Neural cell (in vitro differentiated cells): Measurements from ENCODE around the gene FRK. TPM values are rescaled to one million over a fixed set of nuclear protein-coding genes. Genes with fewer than 3 reads are reported as not detected.

ENCODE experiments used
- H2AFZ ChIP-seq: fragments of 200-600, 300-800 bp; sonication (generic), shearing (Covaris generic); 2 replicates; pipeline ENCODE4 v1.6.0; 2014; ENCODE audit warnings: low read depth, mild to moderate bottlenecking, antibody characterized with exemption, low read length, moderate library complexity
- H3F3A ChIP-seq: fragments of 200-600 bp; shearing (Covaris generic); 2 replicates; pipeline ENCODE4 v1.6.1; 2016; ENCODE audit warnings: mild to moderate bottlenecking, moderate library complexity, mixed read lengths, antibody characterized with exemption, low read length; ENCODE audit not compliant: insufficient read depth, poor library complexity, severe bottlenecking
- H3K27ac ChIP-seq: fragments of 200-600, 300-800 bp; sonication (generic), shearing (Covaris generic); 2 replicates; pipeline ENCODE4 v1.5.1; 2014; ENCODE audit warnings: mild to moderate bottlenecking, low read length, moderate library complexity
- H3K27me3 ChIP-seq: fragments of 300-800, 200-600 bp; sonication (generic), shearing (Covaris generic); 2 replicates; pipeline ENCODE4 v1.6.0; 2014; ENCODE audit warnings: mild to moderate bottlenecking, low read depth, low read length, moderate library complexity; ENCODE audit not compliant: insufficient read depth
- H3K36me3 ChIP-seq: fragments of 300-800, 200-600 bp; sonication (generic), shearing (Covaris generic); 2 replicates; pipeline ENCODE4 v1.5.1; 2014; ENCODE audit warnings: mild to moderate bottlenecking, antibody characterized with exemption, low read length, moderate library complexity; ENCODE audit not compliant: insufficient read depth
- H3K4me2 ChIP-seq: fragments of 300-800, 200-600 bp; sonication (generic), shearing (Covaris generic); 2 replicates; pipeline ENCODE4 v1.6.0; 2014; ENCODE audit warnings: mild to moderate bottlenecking, low read length
- H3K4me3 ChIP-seq: fragments of 300-800, 200-600 bp; sonication (generic), shearing (Covaris generic); 2 replicates; pipeline ENCODE4 v1.5.1; 2014; ENCODE audit warnings: mild to moderate bottlenecking, low read length, moderate library complexity
- H3K79me2 ChIP-seq: fragments of 200-600 bp; shearing (Covaris generic); replicated peaks from 2 replicates; pipeline ENCODE4 v1.6.0; 2014; ENCODE audit warnings: mild to moderate bottlenecking, low read length, moderate library complexity; ENCODE audit not compliant: insufficient read depth
- H3K9ac ChIP-seq: fragments of 300-800, 200-600 bp; sonication (generic), shearing (Covaris generic); 2 replicates; pipeline ENCODE4 v1.6.1; 2016; ENCODE audit warnings: mild to moderate bottlenecking, low read length, mixed read lengths
- H3K9me2 ChIP-seq: fragments of 200-600 bp; shearing (Covaris generic); 2 replicates; pipeline ENCODE4 v1.6.1; 2016; ENCODE audit warnings: mild to moderate bottlenecking, low read length, mixed read lengths; ENCODE audit not compliant: insufficient read depth
- H3K9me3 ChIP-seq: fragments of 200-600, 300-800 bp; sonication (generic), shearing (Covaris generic); 2 replicates; pipeline ENCODE4 v1.6.1; 2016; ENCODE audit warnings: mild to moderate bottlenecking, mixed run types, low read length, moderate library complexity, mixed read lengths
- H4K20me1 ChIP-seq: fragments of 200-600 bp; shearing (Covaris generic); 2 replicates; pipeline ENCODE4 v1.6.1; 2016; ENCODE audit warnings: mild to moderate bottlenecking, mixed run types; ENCODE audit not compliant: insufficient read depth
- EP300 ChIP-seq: fragments of 450-650 bp; conservative IDR thresholded peaks from 2 replicates; pipeline ENCODE4 v1.6.1; 2014; ENCODE audit warnings: antibody characterized with exemption, mild to moderate bottlenecking, moderate library complexity; ENCODE audit not compliant: poor library complexity, severe bottlenecking
- EZH2 ChIP-seq: fragments of 200-600, 300-800 bp; shearing (Covaris generic), sonication (generic); IDR thresholded peaks from 2 replicates; pipeline ENCODE4 v1.6.1; 2014; ENCODE audit warnings: antibody characterized with exemption, low read length, borderline replicate concordance, mild to moderate bottlenecking; ENCODE audit not compliant: insufficient read depth, poor library complexity, severe bottlenecking
- MXI1 ChIP-seq: fragments of 450-650 bp; conservative IDR thresholded peaks from 2 replicates; pipeline ENCODE4 v1.6.1; 2014; ENCODE audit warnings: antibody characterized with exemption, mild to moderate bottlenecking; ENCODE audit not compliant: poor library complexity, severe bottlenecking
- POLR2AphosphoS5 ChIP-seq: IDR thresholded peaks from 2 replicates; pipeline ENCODE4 v1.6.1; 2012
- RAD21 ChIP-seq: fragments of 450-650 bp; conservative IDR thresholded peaks from 2 replicates; pipeline ENCODE4 v1.6.1; 2014; ENCODE audit warnings: antibody characterized with exemption, mild to moderate bottlenecking, moderate library complexity
- SMC3 ChIP-seq: fragments of 450-650 bp; conservative IDR thresholded peaks from 2 replicates; pipeline ENCODE4 v1.6.1; 2014; ENCODE audit warnings: antibody characterized with exemption, mild to moderate bottlenecking, moderate library complexity; ENCODE audit not compliant: poor library complexity
- TAF1 ChIP-seq: IDR thresholded peaks from 2 replicates; pipeline ENCODE4 v1.6.1; 2012; ENCODE audit warnings: low read depth
- polyA plus RNA-seq: library from polyadenylated mRNA; depleted of rRNA; stranded (reverse); fragments of >200 nt; gene quantifications from 2 replicates; pipeline ENCODE4 v1.2.3, GENCODE V29; 2014
- TF ChIP-seq, protein P1 (sequence below): fragments of 450-650 bp; IDR thresholded peaks from 2 replicates; pipeline ENCODE4 v1.5.1; 2014; ENCODE audit warnings: antibody characterized with exemption, mild to moderate bottlenecking, moderate library complexity; ENCODE audit not compliant: poor library complexity, severe bottlenecking
- TF ChIP-seq, protein P2 (sequence below): IDR thresholded peaks from 2 replicates; pipeline ENCODE4 v1.6.1; 2012; ENCODE audit warnings: borderline replicate concordance

The FRK gene
- polyA plus RNA-seq, 1 donor from 2014 or later = not detected

DNA sequence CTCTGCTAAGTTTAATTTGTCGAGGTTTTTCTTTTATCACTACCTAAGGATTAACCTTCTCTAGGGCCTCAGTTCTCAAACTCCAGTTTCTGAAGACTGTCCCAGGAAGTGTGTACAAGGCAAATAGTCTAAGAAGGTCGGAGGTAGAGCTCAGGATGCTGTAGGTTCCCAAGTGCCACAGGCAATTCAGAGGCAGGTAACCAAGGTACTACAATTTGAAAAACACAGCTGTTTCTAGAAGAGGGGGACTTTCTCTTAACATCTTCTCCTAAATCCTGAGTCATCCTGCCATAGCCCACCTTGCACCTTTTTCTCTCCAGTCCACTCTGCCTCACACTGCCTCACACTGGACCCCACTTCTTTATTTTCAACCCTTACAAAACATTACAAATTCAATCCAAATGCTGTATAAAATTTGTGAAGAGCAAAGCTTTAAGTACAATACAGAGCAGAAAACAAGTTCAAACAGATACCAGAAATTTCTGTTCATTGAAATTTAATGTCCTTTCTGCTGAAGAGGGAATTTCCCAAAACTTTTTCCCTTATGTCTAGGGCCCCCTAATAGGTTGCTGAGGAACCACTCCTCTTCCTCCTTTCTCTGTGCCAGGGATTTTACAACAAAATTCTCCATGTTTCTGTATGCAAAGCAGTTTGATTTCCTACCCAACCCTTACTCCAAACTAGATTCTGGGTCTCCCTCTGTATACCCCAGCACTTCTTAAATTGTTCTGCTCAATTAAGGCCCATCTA is 43.0 kb downstream of the FRK start:
- no peak overlapping the region for H3K9ac ChIP-seq
- no peaks in the 10 kb centered on the region for H3K9me2 ChIP-seq
- H3K27me3 ChIP-seq = peaks cover 2% of the 10 kb centered on the region
- no peaks in the 10 kb centered on the region for H3K36me3 ChIP-seq
- H4K20me1 ChIP-seq = no peaks in the 10 kb centered on the region
- no peak overlapping the region for H3K27ac ChIP-seq
- H3K79me2 ChIP-seq = no peaks in the 10 kb centered on the region
- no peak overlapping the region for H3K4me3 ChIP-seq
- no peak overlapping the region for H3K4me2 ChIP-seq
- H3K9me3 ChIP-seq = no peaks in the 10 kb centered on the region
- no peaks in the 10 kb centered on the region for H3F3A ChIP-seq
- TF ChIP-seq RAD21 = no peak
- no peak for TF ChIP-seq MXI1
- no peak for TF ChIP-seq SMC3
- TF ChIP-seq, protein P1, sequence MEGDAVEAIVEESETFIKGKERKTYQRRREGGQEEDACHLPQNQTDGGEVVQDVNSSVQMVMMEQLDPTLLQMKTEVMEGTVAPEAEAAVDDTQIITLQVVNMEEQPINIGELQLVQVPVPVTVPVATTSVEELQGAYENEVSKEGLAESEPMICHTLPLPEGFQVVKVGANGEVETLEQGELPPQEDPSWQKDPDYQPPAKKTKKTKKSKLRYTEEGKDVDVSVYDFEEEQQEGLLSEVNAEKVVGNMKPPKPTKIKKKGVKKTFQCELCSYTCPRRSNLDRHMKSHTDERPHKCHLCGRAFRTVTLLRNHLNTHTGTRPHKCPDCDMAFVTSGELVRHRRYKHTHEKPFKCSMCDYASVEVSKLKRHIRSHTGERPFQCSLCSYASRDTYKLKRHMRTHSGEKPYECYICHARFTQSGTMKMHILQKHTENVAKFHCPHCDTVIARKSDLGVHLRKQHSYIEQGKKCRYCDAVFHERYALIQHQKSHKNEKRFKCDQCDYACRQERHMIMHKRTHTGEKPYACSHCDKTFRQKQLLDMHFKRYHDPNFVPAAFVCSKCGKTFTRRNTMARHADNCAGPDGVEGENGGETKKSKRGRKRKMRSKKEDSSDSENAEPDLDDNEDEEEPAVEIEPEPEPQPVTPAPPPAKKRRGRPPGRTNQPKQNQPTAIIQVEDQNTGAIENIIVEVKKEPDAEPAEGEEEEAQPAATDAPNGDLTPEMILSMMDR = no peak
- no peak for TF ChIP-seq EZH2
- TF ChIP-seq POLR2AphosphoS5 = no peak
- TF ChIP-seq TAF1 = no peak
- TF ChIP-seq, protein P2, sequence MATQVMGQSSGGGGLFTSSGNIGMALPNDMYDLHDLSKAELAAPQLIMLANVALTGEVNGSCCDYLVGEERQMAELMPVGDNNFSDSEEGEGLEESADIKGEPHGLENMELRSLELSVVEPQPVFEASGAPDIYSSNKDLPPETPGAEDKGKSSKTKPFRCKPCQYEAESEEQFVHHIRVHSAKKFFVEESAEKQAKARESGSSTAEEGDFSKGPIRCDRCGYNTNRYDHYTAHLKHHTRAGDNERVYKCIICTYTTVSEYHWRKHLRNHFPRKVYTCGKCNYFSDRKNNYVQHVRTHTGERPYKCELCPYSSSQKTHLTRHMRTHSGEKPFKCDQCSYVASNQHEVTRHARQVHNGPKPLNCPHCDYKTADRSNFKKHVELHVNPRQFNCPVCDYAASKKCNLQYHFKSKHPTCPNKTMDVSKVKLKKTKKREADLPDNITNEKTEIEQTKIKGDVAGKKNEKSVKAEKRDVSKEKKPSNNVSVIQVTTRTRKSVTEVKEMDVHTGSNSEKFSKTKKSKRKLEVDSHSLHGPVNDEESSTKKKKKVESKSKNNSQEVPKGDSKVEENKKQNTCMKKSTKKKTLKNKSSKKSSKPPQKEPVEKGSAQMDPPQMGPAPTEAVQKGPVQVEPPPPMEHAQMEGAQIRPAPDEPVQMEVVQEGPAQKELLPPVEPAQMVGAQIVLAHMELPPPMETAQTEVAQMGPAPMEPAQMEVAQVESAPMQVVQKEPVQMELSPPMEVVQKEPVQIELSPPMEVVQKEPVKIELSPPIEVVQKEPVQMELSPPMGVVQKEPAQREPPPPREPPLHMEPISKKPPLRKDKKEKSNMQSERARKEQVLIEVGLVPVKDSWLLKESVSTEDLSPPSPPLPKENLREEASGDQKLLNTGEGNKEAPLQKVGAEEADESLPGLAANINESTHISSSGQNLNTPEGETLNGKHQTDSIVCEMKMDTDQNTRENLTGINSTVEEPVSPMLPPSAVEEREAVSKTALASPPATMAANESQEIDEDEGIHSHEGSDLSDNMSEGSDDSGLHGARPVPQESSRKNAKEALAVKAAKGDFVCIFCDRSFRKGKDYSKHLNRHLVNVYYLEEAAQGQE = no peak
- TF ChIP-seq EP300 = no peak
- no peak overlapping the region for H2AFZ ChIP-seq

GRCh38 chr6:116016846-116017545 is 43.7 kb downstream of the FRK start:
- Histone ChIP-seq H3K9me2 (no peaks in the 10 kb centered on the region), H3K27ac (no peak overlapping the region), H3K9ac (no peak overlapping the region), H3K4me3 (no peak overlapping the region), H3F3A (no peaks in the 10 kb centered on the region), H3K4me2 (no peak overlapping the region), H3K36me3 (no peaks in the 10 kb centered on the region), H3K9me3 (no peaks in the 10 kb centered on the region), H2AFZ (no peak overlapping the region), H3K27me3 (peaks cover 2% of the 10 kb centered on the region), H3K79me2 (no peaks in the 10 kb centered on the region), H4K20me1 (no peaks in the 10 kb centered on the region)
- no peak for TF ChIP-seq POLR2AphosphoS5
- TF ChIP-seq EP300 = no peak
- no peak for TF ChIP-seq RAD21
- no peak for TF ChIP-seq EZH2
- TF ChIP-seq SMC3 = no peak
- TF ChIP-seq, protein P2 = no peak
- TF ChIP-seq, protein P1 = no peak
- TF ChIP-seq TAF1 = no peak
- TF ChIP-seq MXI1 = no peak
